ENCODE data around the gene MME. TPM values are rescaled to one million over a fixed set of nuclear protein-coding genes. Genes with fewer than 3 reads are reported as not detected.

Gene MME
- total RNA-seq, 1 experiment from 2014 or later: 23.9 TPM

DNA sequence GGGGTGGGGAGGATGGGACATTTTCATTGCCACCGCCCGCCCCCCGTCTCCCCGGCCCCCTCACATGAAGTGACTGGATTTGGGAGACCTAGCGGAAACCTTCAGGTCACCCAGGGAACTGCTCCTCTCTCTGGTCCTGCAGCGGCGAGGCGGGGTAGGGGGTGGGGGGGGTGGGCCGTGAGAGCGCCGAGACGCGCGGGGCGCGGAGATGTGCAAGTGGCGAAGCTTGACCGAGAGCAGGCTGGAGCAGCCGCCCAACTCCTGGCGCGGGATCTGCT lies 712 bp upstream of the MME start:
- POLR2A ChIA-PET: no interaction called here
- H3K27me3 Mint-ChIP-seq (ENCODE audit: low read depth): peaks cover 26% of the 10 kb centered on the region
- H3K27ac Mint-ChIP-seq: no peak overlapping the region
- CTCF ChIA-PET: interaction anchor here (0.6 to 0.8 kb wide), 2 partner anchors 175 to 250 kb away, joined by 3 to 6 read pairs; no protein-coding TSS in a partner anchor
- DNase-seq (ENCODE audit: low spot score): peak; percentile 32
- H3K4me1 Mint-ChIP-seq: peaks cover 38% of the 10 kb centered on the region
- H3K4me3 Mint-ChIP-seq: peak overlapping the region; percentile 92
- H3K36me3 Mint-ChIP-seq: peaks cover 8% of the 10 kb centered on the region; the same call in 1 of the 2 replicates
- peaks cover 12% of the 10 kb centered on the region for H3K9me3 Mint-ChIP-seq
- TF ChIP-seq NR3C1 (CRISPR knock-in tag; conservative IDR thresholded peaks at IDR 0.05; ENCODE audit: low read depth): no peak
- TF ChIP-seq, protein P1, sequence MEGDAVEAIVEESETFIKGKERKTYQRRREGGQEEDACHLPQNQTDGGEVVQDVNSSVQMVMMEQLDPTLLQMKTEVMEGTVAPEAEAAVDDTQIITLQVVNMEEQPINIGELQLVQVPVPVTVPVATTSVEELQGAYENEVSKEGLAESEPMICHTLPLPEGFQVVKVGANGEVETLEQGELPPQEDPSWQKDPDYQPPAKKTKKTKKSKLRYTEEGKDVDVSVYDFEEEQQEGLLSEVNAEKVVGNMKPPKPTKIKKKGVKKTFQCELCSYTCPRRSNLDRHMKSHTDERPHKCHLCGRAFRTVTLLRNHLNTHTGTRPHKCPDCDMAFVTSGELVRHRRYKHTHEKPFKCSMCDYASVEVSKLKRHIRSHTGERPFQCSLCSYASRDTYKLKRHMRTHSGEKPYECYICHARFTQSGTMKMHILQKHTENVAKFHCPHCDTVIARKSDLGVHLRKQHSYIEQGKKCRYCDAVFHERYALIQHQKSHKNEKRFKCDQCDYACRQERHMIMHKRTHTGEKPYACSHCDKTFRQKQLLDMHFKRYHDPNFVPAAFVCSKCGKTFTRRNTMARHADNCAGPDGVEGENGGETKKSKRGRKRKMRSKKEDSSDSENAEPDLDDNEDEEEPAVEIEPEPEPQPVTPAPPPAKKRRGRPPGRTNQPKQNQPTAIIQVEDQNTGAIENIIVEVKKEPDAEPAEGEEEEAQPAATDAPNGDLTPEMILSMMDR (IDR thresholded peaks at IDR 0.05): no peak
- ATAC-seq: peak; percentile 29

DNA sequence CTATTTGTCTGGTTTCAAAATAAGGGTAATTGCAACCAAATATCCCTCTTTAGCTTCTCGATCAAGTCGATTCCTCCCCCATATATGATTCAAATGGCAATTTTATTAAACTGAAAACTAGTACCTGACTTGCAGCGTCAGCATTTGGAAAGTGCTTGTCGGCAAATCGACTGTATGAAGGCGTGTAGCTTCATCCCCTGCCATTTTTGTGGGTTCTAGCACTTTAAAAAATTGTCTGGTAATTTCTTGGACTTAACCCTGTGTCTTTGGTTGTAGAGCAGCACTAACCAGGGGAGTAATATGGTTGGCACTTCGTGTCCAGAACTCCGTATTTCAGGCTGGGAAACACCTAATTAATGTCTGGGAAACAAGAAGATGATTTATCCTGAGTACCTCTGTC lies 573 bp downstream of the MME start:
- Mint-ChIP-seq H3K9me3 (peaks cover 5% of the 10 kb centered on the region), H3K27me3 (ENCODE audit: low read depth) (peaks cover 26% of the 10 kb centered on the region), H3K4me3 (peak overlapping the region; percentile 92), H3K36me3 (peaks cover 6% of the 10 kb centered on the region; the same call in 1 of the 2 replicates), H3K4me1 (peaks cover 38% of the 10 kb centered on the region), H3K27ac (peak overlapping the region; percentile 93; the same call in 1 of the 2 replicates)
- ATAC-seq (no peak), DNase-seq (ENCODE audit: low spot score) (no peak)
- TF ChIP-seq, protein P2, sequence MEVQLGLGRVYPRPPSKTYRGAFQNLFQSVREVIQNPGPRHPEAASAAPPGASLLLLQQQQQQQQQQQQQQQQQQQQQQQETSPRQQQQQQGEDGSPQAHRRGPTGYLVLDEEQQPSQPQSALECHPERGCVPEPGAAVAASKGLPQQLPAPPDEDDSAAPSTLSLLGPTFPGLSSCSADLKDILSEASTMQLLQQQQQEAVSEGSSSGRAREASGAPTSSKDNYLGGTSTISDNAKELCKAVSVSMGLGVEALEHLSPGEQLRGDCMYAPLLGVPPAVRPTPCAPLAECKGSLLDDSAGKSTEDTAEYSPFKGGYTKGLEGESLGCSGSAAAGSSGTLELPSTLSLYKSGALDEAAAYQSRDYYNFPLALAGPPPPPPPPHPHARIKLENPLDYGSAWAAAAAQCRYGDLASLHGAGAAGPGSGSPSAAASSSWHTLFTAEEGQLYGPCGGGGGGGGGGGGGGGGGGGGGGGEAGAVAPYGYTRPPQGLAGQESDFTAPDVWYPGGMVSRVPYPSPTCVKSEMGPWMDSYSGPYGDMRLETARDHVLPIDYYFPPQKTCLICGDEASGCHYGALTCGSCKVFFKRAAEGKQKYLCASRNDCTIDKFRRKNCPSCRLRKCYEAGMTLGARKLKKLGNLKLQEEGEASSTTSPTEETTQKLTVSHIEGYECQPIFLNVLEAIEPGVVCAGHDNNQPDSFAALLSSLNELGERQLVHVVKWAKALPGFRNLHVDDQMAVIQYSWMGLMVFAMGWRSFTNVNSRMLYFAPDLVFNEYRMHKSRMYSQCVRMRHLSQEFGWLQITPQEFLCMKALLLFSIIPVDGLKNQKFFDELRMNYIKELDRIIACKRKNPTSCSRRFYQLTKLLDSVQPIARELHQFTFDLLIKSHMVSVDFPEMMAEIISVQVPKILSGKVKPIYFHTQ (CRISPR knock-in tag; IDR thresholded peaks at IDR 0.05): no peak
- no peak for TF ChIP-seq JAZF1 (CRISPR knock-in tag; IDR thresholded peaks at IDR 0.05)
- TF ChIP-seq NFYB (CRISPR knock-in tag; conservative IDR thresholded peaks at IDR 0.05; ENCODE audit: low read depth): no peak
- no peak for TF ChIP-seq ZNF232 (CRISPR knock-in tag; IDR thresholded peaks at IDR 0.05)
- TF ChIP-seq, protein P3, sequence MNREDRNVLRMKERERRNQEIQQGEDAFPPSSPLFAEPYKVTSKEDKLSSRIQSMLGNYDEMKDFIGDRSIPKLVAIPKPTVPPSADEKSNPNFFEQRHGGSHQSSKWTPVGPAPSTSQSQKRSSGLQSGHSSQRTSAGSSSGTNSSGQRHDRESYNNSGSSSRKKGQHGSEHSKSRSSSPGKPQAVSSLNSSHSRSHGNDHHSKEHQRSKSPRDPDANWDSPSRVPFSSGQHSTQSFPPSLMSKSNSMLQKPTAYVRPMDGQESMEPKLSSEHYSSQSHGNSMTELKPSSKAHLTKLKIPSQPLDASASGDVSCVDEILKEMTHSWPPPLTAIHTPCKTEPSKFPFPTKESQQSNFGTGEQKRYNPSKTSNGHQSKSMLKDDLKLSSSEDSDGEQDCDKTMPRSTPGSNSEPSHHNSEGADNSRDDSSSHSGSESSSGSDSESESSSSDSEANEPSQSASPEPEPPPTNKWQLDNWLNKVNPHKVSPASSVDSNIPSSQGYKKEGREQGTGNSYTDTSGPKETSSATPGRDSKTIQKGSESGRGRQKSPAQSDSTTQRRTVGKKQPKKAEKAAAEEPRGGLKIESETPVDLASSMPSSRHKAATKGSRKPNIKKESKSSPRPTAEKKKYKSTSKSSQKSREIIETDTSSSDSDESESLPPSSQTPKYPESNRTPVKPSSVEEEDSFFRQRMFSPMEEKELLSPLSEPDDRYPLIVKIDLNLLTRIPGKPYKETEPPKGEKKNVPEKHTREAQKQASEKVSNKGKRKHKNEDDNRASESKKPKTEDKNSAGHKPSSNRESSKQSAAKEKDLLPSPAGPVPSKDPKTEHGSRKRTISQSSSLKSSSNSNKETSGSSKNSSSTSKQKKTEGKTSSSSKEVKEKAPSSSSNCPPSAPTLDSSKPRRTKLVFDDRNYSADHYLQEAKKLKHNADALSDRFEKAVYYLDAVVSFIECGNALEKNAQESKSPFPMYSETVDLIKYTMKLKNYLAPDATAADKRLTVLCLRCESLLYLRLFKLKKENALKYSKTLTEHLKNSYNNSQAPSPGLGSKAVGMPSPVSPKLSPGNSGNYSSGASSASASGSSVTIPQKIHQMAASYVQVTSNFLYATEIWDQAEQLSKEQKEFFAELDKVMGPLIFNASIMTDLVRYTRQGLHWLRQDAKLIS (CRISPR knock-in tag; IDR thresholded peaks at IDR 0.05; ENCODE audit: borderline replicate concordance): no peak
- TF ChIP-seq RELA (CRISPR knock-in tag; IDR thresholded peaks at IDR 0.05; ENCODE audit: borderline replicate concordance): no peak
- no peak for TF ChIP-seq JUN (CRISPR knock-in tag; IDR thresholded peaks at IDR 0.05)
- no peak for TF ChIP-seq SMAD4 (CRISPR knock-in tag; IDR thresholded peaks at IDR 0.05)
- TF ChIP-seq, protein P4, sequence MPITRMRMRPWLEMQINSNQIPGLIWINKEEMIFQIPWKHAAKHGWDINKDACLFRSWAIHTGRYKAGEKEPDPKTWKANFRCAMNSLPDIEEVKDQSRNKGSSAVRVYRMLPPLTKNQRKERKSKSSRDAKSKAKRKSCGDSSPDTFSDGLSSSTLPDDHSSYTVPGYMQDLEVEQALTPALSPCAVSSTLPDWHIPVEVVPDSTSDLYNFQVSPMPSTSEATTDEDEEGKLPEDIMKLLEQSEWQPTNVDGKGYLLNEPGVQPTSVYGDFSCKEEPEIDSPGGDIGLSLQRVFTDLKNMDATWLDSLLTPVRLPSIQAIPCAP (CRISPR knock-in tag; IDR thresholded peaks at IDR 0.05): no peak
- no peak for TF ChIP-seq SOX15 (CRISPR knock-in tag; IDR thresholded peaks at IDR 0.05)
- TF ChIP-seq, protein P5, sequence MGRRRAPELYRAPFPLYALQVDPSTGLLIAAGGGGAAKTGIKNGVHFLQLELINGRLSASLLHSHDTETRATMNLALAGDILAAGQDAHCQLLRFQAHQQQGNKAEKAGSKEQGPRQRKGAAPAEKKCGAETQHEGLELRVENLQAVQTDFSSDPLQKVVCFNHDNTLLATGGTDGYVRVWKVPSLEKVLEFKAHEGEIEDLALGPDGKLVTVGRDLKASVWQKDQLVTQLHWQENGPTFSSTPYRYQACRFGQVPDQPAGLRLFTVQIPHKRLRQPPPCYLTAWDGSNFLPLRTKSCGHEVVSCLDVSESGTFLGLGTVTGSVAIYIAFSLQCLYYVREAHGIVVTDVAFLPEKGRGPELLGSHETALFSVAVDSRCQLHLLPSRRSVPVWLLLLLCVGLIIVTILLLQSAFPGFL (CRISPR knock-in tag; IDR thresholded peaks at IDR 0.05; ENCODE audit: borderline replicate concordance): no peak
- no peak for TF ChIP-seq ELF4 (CRISPR knock-in tag; IDR thresholded peaks at IDR 0.05; ENCODE audit: low read depth)
- no peak for TF ChIP-seq TEAD4 (CRISPR knock-in tag; IDR thresholded peaks at IDR 0.05)
- TF ChIP-seq, protein P6, sequence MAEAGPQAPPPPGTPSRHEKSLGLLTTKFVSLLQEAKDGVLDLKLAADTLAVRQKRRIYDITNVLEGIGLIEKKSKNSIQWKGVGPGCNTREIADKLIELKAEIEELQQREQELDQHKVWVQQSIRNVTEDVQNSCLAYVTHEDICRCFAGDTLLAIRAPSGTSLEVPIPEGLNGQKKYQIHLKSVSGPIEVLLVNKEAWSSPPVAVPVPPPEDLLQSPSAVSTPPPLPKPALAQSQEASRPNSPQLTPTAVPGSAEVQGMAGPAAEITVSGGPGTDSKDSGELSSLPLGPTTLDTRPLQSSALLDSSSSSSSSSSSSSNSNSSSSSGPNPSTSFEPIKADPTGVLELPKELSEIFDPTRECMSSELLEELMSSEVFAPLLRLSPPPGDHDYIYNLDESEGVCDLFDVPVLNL (CRISPR knock-in tag; IDR thresholded peaks at IDR 0.05; ENCODE audit: borderline replicate concordance, low read depth): no peak
- no peak for TF ChIP-seq MYBL2 (CRISPR knock-in tag; IDR thresholded peaks at IDR 0.05)
- TF ChIP-seq, protein P7, sequence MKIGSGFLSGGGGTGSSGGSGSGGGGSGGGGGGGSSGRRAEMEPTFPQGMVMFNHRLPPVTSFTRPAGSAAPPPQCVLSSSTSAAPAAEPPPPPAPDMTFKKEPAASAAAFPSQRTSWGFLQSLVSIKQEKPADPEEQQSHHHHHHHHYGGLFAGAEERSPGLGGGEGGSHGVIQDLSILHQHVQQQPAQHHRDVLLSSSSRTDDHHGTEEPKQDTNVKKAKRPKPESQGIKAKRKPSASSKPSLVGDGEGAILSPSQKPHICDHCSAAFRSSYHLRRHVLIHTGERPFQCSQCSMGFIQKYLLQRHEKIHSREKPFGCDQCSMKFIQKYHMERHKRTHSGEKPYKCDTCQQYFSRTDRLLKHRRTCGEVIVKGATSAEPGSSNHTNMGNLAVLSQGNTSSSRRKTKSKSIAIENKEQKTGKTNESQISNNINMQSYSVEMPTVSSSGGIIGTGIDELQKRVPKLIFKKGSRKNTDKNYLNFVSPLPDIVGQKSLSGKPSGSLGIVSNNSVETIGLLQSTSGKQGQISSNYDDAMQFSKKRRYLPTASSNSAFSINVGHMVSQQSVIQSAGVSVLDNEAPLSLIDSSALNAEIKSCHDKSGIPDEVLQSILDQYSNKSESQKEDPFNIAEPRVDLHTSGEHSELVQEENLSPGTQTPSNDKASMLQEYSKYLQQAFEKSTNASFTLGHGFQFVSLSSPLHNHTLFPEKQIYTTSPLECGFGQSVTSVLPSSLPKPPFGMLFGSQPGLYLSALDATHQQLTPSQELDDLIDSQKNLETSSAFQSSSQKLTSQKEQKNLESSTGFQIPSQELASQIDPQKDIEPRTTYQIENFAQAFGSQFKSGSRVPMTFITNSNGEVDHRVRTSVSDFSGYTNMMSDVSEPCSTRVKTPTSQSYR (CRISPR knock-in tag; IDR thresholded peaks at IDR 0.05): no peak
- TF ChIP-seq NR3C1 (CRISPR knock-in tag; conservative IDR thresholded peaks at IDR 0.05; ENCODE audit: low read depth): no peak
- ChIA-PET CTCF (interaction anchor here (1.1 kb wide), 1 partner anchor 176 kb away, joined by 3 read pairs; no protein-coding TSS in a partner anchor), POLR2A (interaction anchor here (0.6 kb wide), 1 partner anchor 105 kb away, joined by 3 read pairs; no protein-coding TSS in a partner anchor)

Measured in WTC11 (cell line).